Measurements from ENCODE around the gene PCGF2.

Gene PCGF2

GRCh38 chr17:38751144-38751807 lies 3.1 kb upstream of the PCGF2 start:
- DNase-seq: no peak

GRCh38 chr17:38750312-38751121 lies 2.4 kb upstream of the PCGF2 start:
- DNase-seq: no peak

GRCh38 chr17:38750044-38750311 lies 1.8 kb upstream of the PCGF2 start:
- no peak for DNase-seq

- DNase-seq: no peak
Measured at GRCh38 chr17:38749223-38750043, 1.3 kb upstream of the PCGF2 start.

GRCh38 chr17:38748892-38749222 lies 721 bp upstream of the PCGF2 start:
- no peak for DNase-seq

- no peak for DNase-seq
Measured at GRCh38 chr17:38747463-38748148, 530 bp downstream of the PCGF2 start.

- DNase-seq: no peak
Measured at GRCh38 chr17:38746849-38747462, 1.2 kb downstream of the PCGF2 start.

GRCh38 chr17:38746004-38746848 lies 1.9 kb downstream of the PCGF2 start:
- no peak for DNase-seq

- no peak for DNase-seq
Measured at GRCh38 chr17:38745545-38745944, 2.6 kb downstream of the PCGF2 start.

- no peak for DNase-seq
Measured at GRCh38 chr17:38743556-38744171, 4.5 kb downstream of the PCGF2 start.

GRCh38 chr17:38742411-38743308 lies 5.5 kb downstream of the PCGF2 start:
- DNase-seq: no peak

- DNase-seq: no peak
Measured at GRCh38 chr17:38741921-38742410, 6.2 kb downstream of the PCGF2 start.

- DNase-seq: no peak
Measured at GRCh38 chr17:38741461-38741860, 6.7 kb downstream of the PCGF2 start.

- DNase-seq: no peak
Measured at GRCh38 chr17:38740806-38741205, 7.3 kb downstream of the PCGF2 start.

GRCh38 chr17:38740044-38740443 lies 8.1 kb downstream of the PCGF2 start:
- DNase-seq: no peak

GRCh38 chr17:38739305-38739704 lies 8.8 kb downstream of the PCGF2 start:
- DNase-seq: no peak

GRCh38 chr17:38738686-38739085 lies 9.4 kb downstream of the PCGF2 start:
- DNase-seq: no peak

GRCh38 chr17:38738007-38738662 lies 10.0 kb downstream of the PCGF2 start:
- DNase-seq: no peak

GRCh38 chr17:38735161-38735997 lies 12.8 kb downstream of the PCGF2 start:
- DNase-seq: peak; percentile 74

Data from CD4-positive, alpha-beta T cell treated with Interleukin-12 subunit alpha and Interleukin-12 subunit beta, for 1 hour (primary cell).